Measurements from ENCODE around the gene DGKI. TPM values are rescaled to one million over a fixed set of nuclear protein-coding genes. Genes with fewer than 3 reads are reported as not detected.
A peak's percentile ranks its signal among the peaks of the same experiment; 100 is the strongest.

DGKI gene
- total and polyA plus RNA-seq, 2 experiments from 2014 or later, result 0.16 to 1.0 TPM

DNA sequence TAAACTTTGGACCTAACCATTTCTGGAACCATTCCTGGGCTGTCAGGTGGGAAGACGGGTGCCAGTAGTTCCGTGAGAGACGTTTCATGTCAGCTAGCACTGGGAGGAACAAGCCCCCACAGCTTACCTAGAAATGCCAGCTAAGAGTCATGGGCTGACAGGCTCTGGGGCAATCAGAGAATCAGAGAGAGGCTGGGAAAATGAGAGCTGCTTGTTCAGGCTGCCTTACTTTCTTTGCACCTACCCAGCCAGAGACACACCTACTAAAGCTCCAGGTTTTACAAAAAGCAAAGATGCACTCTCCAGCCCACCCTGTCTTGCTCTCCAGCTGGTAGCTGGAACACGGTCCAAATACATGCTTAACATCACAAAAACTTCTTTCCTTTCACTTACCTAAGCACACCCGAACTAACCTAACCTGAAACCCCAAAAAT lies 503.9 kb downstream of the DGKI start:
- peaks cover 52% of the 10 kb centered on the region for H3K4me1 Mint-ChIP-seq
- no peaks in the 10 kb centered on the region for H3K9me3 Mint-ChIP-seq
- H3K36me3 ChIP-seq (ENCODE audit: insufficient read depth), result no peaks in the 10 kb centered on the region
- H3K4me3 Mint-ChIP-seq, result peak overlapping the region; percentile 87
- ATAC-seq (peak; percentile 39), DNase-seq (ENCODE audit: low spot score) (no peak)
- H3F3A ChIP-seq (replicated peaks; ENCODE audit: low read depth), result no peaks in the 10 kb centered on the region
- peak overlapping the region; percentile 39; the same call in 1 of the 2 replicates for H3K27ac Mint-ChIP-seq
- TF ChIP-seq EZH2phosphoT487 (IDR thresholded peaks at IDR 0.05; ENCODE audit: unreplicated experiment) (no peak), ZNF114 (CRISPR knock-in tag; IDR thresholded peaks at IDR 0.05) (no peak)
- H3K27ac ChIP-seq (ENCODE audit: low read depth), result no peak overlapping the region
- H3K36me3 Mint-ChIP-seq (ENCODE audit: low read depth), result peaks cover 6% of the 10 kb centered on the region; the same call in 1 of the 3 replicates
- H3K4me3 ChIP-seq, result peak overlapping the region; percentile 65
- H3K27me3 ChIP-seq (ENCODE audit: insufficient read depth), result peaks cover 15% of the 10 kb centered on the region
- H3K4me1 ChIP-seq (ENCODE audit: insufficient read depth), result peaks cover 39% of the 10 kb centered on the region
- 0 out of 2 replicates have a peak, but pooled peaks cover 5% of the 10 kb centered on the region for H3K79me2 ChIP-seq (replicated peaks; ENCODE audit: insufficient read depth)
- peak overlapping the region; percentile 89 for H3K4me2 ChIP-seq
- H4K20me1 ChIP-seq (replicated peaks; ENCODE audit: insufficient read depth), result no peaks in the 10 kb centered on the region
- H3K27me3 Mint-ChIP-seq (ENCODE audit: insufficient read depth, low read depth, poor library complexity), result peaks cover 14% of the 10 kb centered on the region
- H3K9me2 ChIP-seq (ENCODE audit: insufficient read depth), result 0 out of 2 replicates have a peak, but pooled peaks cover 7% of the 10 kb centered on the region
- peak overlapping the region; percentile 93 for H2AFZ ChIP-seq

DNA sequence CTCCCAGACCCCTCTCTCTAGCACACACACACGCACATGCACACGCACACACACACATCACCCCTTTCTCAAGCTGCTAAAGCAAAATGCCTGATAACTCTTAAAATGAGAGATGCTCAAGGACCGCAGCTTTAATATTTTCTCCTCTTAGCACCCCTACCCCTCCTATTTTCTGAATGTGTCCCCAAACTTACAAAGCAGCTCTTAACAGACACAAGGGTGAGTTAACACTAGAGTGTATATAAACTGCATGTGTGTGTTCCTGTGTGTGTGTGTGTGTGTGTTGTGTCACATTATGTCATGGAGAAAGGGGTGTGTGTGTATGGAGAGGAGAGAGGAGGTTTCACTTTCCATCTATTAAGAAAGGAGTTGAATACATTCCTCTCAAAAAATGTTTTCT lies 504.5 kb downstream of the DGKI start:
- ATAC-seq, result no peak
- H3F3A ChIP-seq (replicated peaks; ENCODE audit: low read depth), result no peaks in the 10 kb centered on the region
- Mint-ChIP-seq H3K4me3 (peak overlapping the region; percentile 87), H3K9me3 (no peaks in the 10 kb centered on the region), H3K27ac (no peak overlapping the region), H3K36me3 (ENCODE audit: low read depth) (peaks cover 6% of the 10 kb centered on the region; the same call in 1 of the 3 replicates), H3K4me1 (peaks cover 50% of the 10 kb centered on the region), H3K27me3 (ENCODE audit: insufficient read depth, low read depth, poor library complexity) (peaks cover 14% of the 10 kb centered on the region)
- DNase-seq (ENCODE audit: low spot score), result no peak
- peaks cover 15% of the 10 kb centered on the region for H3K27me3 ChIP-seq (ENCODE audit: insufficient read depth)
- TF ChIP-seq JUNB (IDR thresholded peaks at IDR 0.05; ENCODE audit: unreplicated experiment) (no peak), CREB1 (CRISPR knock-in tag; IDR thresholded peaks at IDR 0.05; ENCODE audit: low read depth) (0 out of 2 replicates have a peak, but pooled peaks have one; percentile 7), POLR2AphosphoS5 (IDR thresholded peaks at IDR 0.05; ENCODE audit: low read depth) (no peak), ZNF331 (CRISPR knock-in tag; IDR thresholded peaks at IDR 0.05; ENCODE audit: low read depth) (no peak), EZH2 (IDR thresholded peaks at IDR 0.05; ENCODE audit: low read depth, unreplicated experiment) (no peak)
- TF ChIP-seq, protein P1, sequence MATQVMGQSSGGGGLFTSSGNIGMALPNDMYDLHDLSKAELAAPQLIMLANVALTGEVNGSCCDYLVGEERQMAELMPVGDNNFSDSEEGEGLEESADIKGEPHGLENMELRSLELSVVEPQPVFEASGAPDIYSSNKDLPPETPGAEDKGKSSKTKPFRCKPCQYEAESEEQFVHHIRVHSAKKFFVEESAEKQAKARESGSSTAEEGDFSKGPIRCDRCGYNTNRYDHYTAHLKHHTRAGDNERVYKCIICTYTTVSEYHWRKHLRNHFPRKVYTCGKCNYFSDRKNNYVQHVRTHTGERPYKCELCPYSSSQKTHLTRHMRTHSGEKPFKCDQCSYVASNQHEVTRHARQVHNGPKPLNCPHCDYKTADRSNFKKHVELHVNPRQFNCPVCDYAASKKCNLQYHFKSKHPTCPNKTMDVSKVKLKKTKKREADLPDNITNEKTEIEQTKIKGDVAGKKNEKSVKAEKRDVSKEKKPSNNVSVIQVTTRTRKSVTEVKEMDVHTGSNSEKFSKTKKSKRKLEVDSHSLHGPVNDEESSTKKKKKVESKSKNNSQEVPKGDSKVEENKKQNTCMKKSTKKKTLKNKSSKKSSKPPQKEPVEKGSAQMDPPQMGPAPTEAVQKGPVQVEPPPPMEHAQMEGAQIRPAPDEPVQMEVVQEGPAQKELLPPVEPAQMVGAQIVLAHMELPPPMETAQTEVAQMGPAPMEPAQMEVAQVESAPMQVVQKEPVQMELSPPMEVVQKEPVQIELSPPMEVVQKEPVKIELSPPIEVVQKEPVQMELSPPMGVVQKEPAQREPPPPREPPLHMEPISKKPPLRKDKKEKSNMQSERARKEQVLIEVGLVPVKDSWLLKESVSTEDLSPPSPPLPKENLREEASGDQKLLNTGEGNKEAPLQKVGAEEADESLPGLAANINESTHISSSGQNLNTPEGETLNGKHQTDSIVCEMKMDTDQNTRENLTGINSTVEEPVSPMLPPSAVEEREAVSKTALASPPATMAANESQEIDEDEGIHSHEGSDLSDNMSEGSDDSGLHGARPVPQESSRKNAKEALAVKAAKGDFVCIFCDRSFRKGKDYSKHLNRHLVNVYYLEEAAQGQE (IDR thresholded peaks at IDR 0.05; ENCODE audit: unreplicated experiment), result no peak
- TF ChIP-seq, protein P2, sequence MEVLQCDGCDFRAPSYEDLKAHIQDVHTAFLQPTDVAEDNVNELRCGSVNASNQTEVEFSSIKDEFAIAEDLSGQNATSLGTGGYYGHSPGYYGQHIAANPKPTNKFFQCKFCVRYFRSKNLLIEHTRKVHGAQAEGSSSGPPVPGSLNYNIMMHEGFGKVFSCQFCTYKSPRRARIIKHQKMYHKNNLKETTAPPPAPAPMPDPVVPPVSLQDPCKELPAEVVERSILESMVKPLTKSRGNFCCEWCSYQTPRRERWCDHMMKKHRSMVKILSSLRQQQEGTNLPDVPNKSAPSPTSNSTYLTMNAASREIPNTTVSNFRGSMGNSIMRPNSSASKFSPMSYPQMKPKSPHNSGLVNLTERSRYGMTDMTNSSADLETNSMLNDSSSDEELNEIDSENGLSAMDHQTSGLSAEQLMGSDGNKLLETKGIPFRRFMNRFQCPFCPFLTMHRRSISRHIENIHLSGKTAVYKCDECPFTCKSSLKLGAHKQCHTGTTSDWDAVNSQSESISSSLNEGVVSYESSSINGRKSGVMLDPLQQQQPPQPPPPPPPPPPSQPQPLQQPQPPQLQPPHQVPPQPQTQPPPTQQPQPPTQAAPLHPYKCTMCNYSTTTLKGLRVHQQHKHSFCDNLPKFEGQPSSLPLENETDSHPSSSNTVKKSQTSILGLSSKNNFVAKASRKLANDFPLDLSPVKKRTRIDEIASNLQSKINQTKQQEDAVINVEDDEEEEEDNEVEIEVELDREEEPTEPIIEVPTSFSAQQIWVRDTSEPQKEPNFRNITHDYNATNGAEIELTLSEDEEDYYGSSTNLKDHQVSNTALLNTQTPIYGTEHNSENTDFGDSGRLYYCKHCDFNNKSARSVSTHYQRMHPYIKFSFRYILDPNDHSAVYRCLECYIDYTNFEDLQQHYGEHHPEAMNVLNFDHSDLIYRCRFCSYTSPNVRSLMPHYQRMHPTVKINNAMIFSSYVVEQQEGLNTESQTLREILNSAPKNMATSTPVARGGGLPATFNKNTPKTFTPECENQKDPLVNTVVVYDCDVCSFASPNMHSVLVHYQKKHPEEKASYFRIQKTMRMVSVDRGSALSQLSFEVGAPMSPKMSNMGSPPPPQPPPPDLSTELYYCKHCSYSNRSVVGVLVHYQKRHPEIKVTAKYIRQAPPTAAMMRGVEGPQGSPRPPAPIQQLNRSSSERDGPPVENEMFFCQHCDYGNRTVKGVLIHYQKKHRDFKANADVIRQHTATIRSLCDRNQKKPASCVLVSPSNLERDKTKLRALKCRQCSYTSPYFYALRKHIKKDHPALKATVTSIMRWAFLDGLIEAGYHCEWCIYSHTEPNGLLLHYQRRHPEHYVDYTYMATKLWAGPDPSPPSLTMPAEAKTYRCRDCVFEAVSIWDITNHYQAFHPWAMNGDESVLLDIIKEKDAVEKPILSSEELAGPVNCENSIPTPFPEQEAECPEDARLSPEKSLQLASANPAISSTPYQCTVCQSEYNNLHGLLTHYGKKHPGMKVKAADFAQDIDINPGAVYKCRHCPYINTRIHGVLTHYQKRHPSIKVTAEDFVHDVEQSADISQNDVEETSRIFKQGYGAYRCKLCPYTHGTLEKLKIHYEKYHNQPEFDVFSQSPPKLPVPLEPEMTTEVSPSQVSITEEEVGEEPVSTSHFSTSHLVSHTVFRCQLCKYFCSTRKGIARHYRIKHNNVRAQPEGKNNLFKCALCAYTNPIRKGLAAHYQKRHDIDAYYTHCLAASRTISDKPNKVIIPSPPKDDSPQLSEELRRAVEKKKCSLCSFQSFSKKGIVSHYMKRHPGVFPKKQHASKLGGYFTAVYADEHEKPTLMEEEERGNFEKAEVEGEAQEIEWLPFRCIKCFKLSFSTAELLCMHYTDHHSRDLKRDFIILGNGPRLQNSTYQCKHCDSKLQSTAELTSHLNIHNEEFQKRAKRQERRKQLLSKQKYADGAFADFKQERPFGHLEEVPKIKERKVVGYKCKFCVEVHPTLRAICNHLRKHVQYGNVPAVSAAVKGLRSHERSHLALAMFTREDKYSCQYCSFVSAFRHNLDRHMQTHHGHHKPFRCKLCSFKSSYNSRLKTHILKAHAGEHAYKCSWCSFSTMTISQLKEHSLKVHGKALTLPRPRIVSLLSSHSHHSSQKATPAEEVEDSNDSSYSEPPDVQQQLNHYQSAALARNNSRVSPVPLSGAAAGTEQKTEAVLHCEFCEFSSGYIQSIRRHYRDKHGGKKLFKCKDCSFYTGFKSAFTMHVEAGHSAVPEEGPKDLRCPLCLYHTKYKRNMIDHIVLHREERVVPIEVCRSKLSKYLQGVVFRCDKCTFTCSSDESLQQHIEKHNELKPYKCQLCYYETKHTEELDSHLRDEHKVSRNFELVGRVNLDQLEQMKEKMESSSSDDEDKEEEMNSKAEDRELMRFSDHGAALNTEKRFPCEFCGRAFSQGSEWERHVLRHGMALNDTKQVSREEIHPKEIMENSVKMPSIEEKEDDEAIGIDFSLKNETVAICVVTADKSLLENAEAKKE (CRISPR knock-in tag; IDR thresholded peaks at IDR 0.05), result no peak
- TF ChIP-seq, protein P3, sequence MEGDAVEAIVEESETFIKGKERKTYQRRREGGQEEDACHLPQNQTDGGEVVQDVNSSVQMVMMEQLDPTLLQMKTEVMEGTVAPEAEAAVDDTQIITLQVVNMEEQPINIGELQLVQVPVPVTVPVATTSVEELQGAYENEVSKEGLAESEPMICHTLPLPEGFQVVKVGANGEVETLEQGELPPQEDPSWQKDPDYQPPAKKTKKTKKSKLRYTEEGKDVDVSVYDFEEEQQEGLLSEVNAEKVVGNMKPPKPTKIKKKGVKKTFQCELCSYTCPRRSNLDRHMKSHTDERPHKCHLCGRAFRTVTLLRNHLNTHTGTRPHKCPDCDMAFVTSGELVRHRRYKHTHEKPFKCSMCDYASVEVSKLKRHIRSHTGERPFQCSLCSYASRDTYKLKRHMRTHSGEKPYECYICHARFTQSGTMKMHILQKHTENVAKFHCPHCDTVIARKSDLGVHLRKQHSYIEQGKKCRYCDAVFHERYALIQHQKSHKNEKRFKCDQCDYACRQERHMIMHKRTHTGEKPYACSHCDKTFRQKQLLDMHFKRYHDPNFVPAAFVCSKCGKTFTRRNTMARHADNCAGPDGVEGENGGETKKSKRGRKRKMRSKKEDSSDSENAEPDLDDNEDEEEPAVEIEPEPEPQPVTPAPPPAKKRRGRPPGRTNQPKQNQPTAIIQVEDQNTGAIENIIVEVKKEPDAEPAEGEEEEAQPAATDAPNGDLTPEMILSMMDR (conservative IDR thresholded peaks at IDR 0.05; ENCODE audit: low read depth in 2 of 2), result no peak
- H3K4me3 ChIP-seq, result peak overlapping the region; percentile 65
- no peak overlapping the region for H3K27ac ChIP-seq (ENCODE audit: low read depth)
- no peaks in the 10 kb centered on the region for H4K20me1 ChIP-seq (replicated peaks; ENCODE audit: insufficient read depth)
- peaks cover 39% of the 10 kb centered on the region for H3K4me1 ChIP-seq (ENCODE audit: insufficient read depth)
- 0 out of 2 replicates have a peak, but pooled peaks cover 5% of the 10 kb centered on the region for H3K79me2 ChIP-seq (replicated peaks; ENCODE audit: insufficient read depth)
- peak overlapping the region; percentile 89 for H3K4me2 ChIP-seq
- no peak overlapping the region for H2AFZ ChIP-seq
- H3K36me3 ChIP-seq (ENCODE audit: insufficient read depth), result no peaks in the 10 kb centered on the region
- 0 out of 2 replicates have a peak, but pooled peaks cover 7% of the 10 kb centered on the region for H3K9me2 ChIP-seq (ENCODE audit: insufficient read depth)

Data from GM23338 (cell line).